OCI-LY3 (cell line): ENCODE data around the gene BFSP1.

Experiments
- H2AFZ ChIP-seq: fragments of 200-600, 300-600 bp; shearing (Covaris generic); 2 replicates; pipeline ENCODE4 v1.6.0; 2014; ENCODE audit warnings: antibody characterized with exemption, low read depth, low read length
- H3K27ac ChIP-seq: fragments of 200-600, 300-600 bp; sonication (generic); 2 replicates; pipeline ENCODE4 v1.5.1; 2014; ENCODE audit warnings: mild to moderate bottlenecking, low read length, moderate library complexity, mixed read lengths
- H3K27me3 ChIP-seq: fragments of 200-600, 300-600 bp; sonication (generic); 2 replicates; pipeline ENCODE4 v1.6.1; 2014; ENCODE audit warnings: low read depth, low read length, mixed read lengths
- H3K36me3 ChIP-seq: fragments of 200-600, 300-600 bp; sonication (generic); replicated peaks from 2 replicates; pipeline ENCODE3; 2014; ENCODE audit warnings: low read depth, low read length, mixed read lengths
- H3K4me1 ChIP-seq: fragments of 300-600, 200-600 bp; sonication (generic); 2 replicates; pipeline ENCODE4 v1.6.1; 2014; ENCODE audit warnings: low read length, mixed read lengths
- H3K4me2 ChIP-seq: fragments of 200-600, 300-600 bp; sonication (generic); 2 replicates; pipeline ENCODE4 v1.6.1; 2014; ENCODE audit warnings: low read length, mixed read lengths
- H3K4me3 ChIP-seq: fragments of 300-600, 200-600 bp; sonication (generic); 2 replicates; pipeline ENCODE4 v1.5.1; 2014; ENCODE audit warnings: antibody characterized with exemption, mild to moderate bottlenecking, low read length, moderate library complexity
- H3K79me2 ChIP-seq: fragments of 300-600, 200-600 bp; shearing (Covaris generic); 2 replicates; pipeline ENCODE4 v1.6.1; 2014; ENCODE audit warnings: mild to moderate bottlenecking, low read length, mixed read lengths
- H3K9ac ChIP-seq: fragments of 300-600, 200-600 bp; shearing (Covaris generic); 2 replicates; pipeline ENCODE4 v1.6.0; 2014; ENCODE audit warnings: mild to moderate bottlenecking, low read length, moderate library complexity
- H3K9me3 ChIP-seq: fragments of 200-600, 300-600 bp; shearing (Covaris generic); 2 replicates; pipeline ENCODE4 v1.6.1; 2014; ENCODE audit warnings: low read length, mixed read lengths; ENCODE audit not compliant: insufficient read depth
- H4K20me1 ChIP-seq: fragments of 200-600, 300-600 bp; sonication (generic); 2 replicates; pipeline ENCODE4 v1.6.1; 2016; ENCODE audit warnings: low read length, mixed read lengths; ENCODE audit not compliant: insufficient read depth
- CTCF ChIP-seq: fragments of 200-600, 300-600 bp; sonication (generic); IDR thresholded peaks from 2 replicates; pipeline ENCODE4 v1.5.1; 2014; ENCODE audit warnings: antibody characterized with exemption, low read length, low read depth
- EZH2phosphoT487 ChIP-seq: fragments of 200-600 bp; shearing (Covaris generic); IDR thresholded peaks from 2 replicates; pipeline ENCODE4 v1.6.1; 2018; ENCODE audit warnings: antibody characterized with exemption, mixed run types, low read depth

BFSP1 gene

GRCh38 chr20:17491041-17491440 is 40.1 kb downstream of the BFSP1 start:
- no peak overlapping the region for H3K27ac ChIP-seq
- no peaks in the 10 kb centered on the region for H3K79me2 ChIP-seq
- H3K4me3 ChIP-seq, result no peak overlapping the region
- no peak overlapping the region for H3K9ac ChIP-seq
- TF ChIP-seq CTCF (no peak), EZH2phosphoT487 (no peak)
- H2AFZ ChIP-seq, result no peak overlapping the region
- H4K20me1 ChIP-seq, result no peaks in the 10 kb centered on the region
- no peaks in the 10 kb centered on the region for H3K4me1 ChIP-seq
- H3K9me3 ChIP-seq, result no peaks in the 10 kb centered on the region
- peaks cover 19% of the 10 kb centered on the region for H3K27me3 ChIP-seq
- no peak overlapping the region for H3K4me2 ChIP-seq
- H3K36me3 ChIP-seq, result no peaks in the 10 kb centered on the region

- TF ChIP-seq EZH2phosphoT487 (no peak), CTCF (no peak)
- H3K4me1 ChIP-seq, result no peaks in the 10 kb centered on the region
- peaks cover 21% of the 10 kb centered on the region for H3K27me3 ChIP-seq
These were observed 40.7 kb downstream of the BFSP1 start for GRCh38 chr20:17490501-17490900.

GRCh38 chr20:17488916-17489600 is 42.1 kb downstream of the BFSP1 start:
- no peak overlapping the region for H3K27ac ChIP-seq
- no peaks in the 10 kb centered on the region for H3K36me3 ChIP-seq
- H3K27me3 ChIP-seq, result peaks cover 17% of the 10 kb centered on the region; the same call in 1 of the 2 replicates
- H4K20me1 ChIP-seq, result no peaks in the 10 kb centered on the region
- no peaks in the 10 kb centered on the region for H3K9me3 ChIP-seq
- no peak overlapping the region for H3K4me2 ChIP-seq
- H3K79me2 ChIP-seq, result no peaks in the 10 kb centered on the region
- no peak for TF ChIP-seq CTCF
- TF ChIP-seq EZH2phosphoT487, result no peak
- no peak overlapping the region for H2AFZ ChIP-seq
- H3K4me3 ChIP-seq, result no peak overlapping the region
- H3K4me1 ChIP-seq, result no peaks in the 10 kb centered on the region
- H3K9ac ChIP-seq, result no peak overlapping the region

More at GRCh38 chr20:17490501-17490900, 40.7 kb downstream of the BFSP1 start:
- Histone ChIP-seq H3K27ac (no peak overlapping the region), H3K79me2 (no peaks in the 10 kb centered on the region), H2AFZ (no peak overlapping the region), H3K9ac (no peak overlapping the region), H3K4me3 (no peak overlapping the region), H3K36me3 (no peaks in the 10 kb centered on the region), H3K9me3 (no peaks in the 10 kb centered on the region), H3K4me2 (no peak overlapping the region), H4K20me1 (no peaks in the 10 kb centered on the region)

GRCh38 chr20:17485017-17485416 is 46.2 kb downstream of the BFSP1 start:
- no peak overlapping the region for H3K27ac ChIP-seq
- H4K20me1 ChIP-seq, result no peaks in the 10 kb centered on the region
- no peaks in the 10 kb centered on the region for H3K36me3 ChIP-seq
- no peaks in the 10 kb centered on the region for H3K79me2 ChIP-seq
- H3K4me1 ChIP-seq, result no peaks in the 10 kb centered on the region
- no peak overlapping the region for H2AFZ ChIP-seq
- H3K27me3 ChIP-seq, result peaks cover 27% of the 10 kb centered on the region; the same call in 1 of the 2 replicates
- H3K9ac ChIP-seq, result no peak overlapping the region
- TF ChIP-seq CTCF (no peak), EZH2phosphoT487 (no peak)
- no peak overlapping the region for H3K4me3 ChIP-seq
- no peaks in the 10 kb centered on the region for H3K9me3 ChIP-seq
- no peak overlapping the region for H3K4me2 ChIP-seq
